ENCODE results near the gene ABITRAM.

DNA sequence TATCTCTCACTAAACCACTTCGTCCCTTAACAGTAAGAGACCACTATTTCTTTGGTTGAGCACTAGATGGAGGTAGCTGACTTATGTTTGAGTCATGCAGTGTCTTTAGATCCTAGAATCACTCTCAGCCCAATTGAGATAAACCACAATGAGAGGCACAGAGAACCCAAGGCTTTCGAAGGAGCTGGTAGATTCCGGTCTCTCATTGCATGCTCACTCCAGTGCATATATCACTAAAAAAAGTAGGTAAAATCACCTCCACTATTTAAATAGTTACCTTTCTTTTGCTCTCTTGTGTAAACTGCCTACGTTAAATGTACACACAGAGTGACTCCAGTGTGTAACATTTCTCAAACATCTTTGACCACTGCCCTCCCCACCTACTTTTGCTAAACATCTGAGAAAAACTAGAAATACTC, 44.5 kb upstream of the ABITRAM start:
- TF ChIP-seq SUZ12 (IDR thresholded peaks at IDR 0.05; ENCODE audit: extremely low read depth, insufficient read depth, insufficient read length) (no peak), YY1 (IDR thresholded peaks at IDR 0.05; ENCODE audit: insufficient read depth, insufficient read length) (no peak)

Measured in NT2/D1 (cell line).